Smooth muscle cell of trachea (primary cell): ENCODE measurements around the gene ATP9B. TPM values are rescaled to one million over a fixed set of nuclear protein-coding genes. Genes with fewer than 3 reads are reported as not detected.

Experiments
- total RNA-seq: library from RNA; depleted of rRNA; stranded (reverse); fragments of >200 nt; gene quantifications from 2 replicates; pipeline ENCODE4 v1.2.1, GENCODE V29; 2014

The ATP9B gene
- total RNA-seq = 30.4 and 34.7 TPM in 2 replicates

GRCh38 chr18:79068937-79069716 is at the start of gene ATP9B:
Gene ATP9B (plus strand): TSS chr18:79069394. CDS start chr18:79069411, 17 bp downstream.

GRCh38 chr18:79395761-79396404 is 326.7 kb downstream of the ATP9B start, which contains the start of gene NFATC1:
Gene NFATC1 (plus strand): TSS chr18:79395930. CDS start chr18:79396225, 295 bp downstream.

Other genes with a start within 250 kb of the ATP9B start
- 0.17 TPM in 1 of 2 replicates, not detected in the other for gene SALL3, start 89.6 kb upstream of the ATP9B start, total RNA-seq